HepG2 (cell line): ENCODE measurements around the gene PHKB. TPM values are rescaled to one million over a fixed set of nuclear protein-coding genes. Genes with fewer than 3 reads are reported as not detected.

Experiments
- ATRX ChIP-seq: sonication (generic); formaldehyde crosslinking; IDR thresholded peaks from 2 replicates; pipeline ENCODE4 v1.4.0; 2020; ENCODE audit warnings: missing genetic modification reagents, borderline replicate concordance
- CBX5 ChIP-seq: sonication (generic); formaldehyde crosslinking; IDR thresholded peaks from 2 replicates; pipeline ENCODE4 v1.4.0; 2020; ENCODE audit warnings: missing genetic modification reagents, borderline replicate concordance
- FLYWCH1 ChIP-seq: sonication (generic); formaldehyde crosslinking; IDR thresholded peaks from 2 replicates; pipeline ENCODE4 v1.8.1; 2023; ENCODE audit warnings: mild to moderate bottlenecking, missing genetic modification reagents
- FOXK1 ChIP-seq: sonication (generic); formaldehyde crosslinking; IDR thresholded peaks from 2 replicates; pipeline ENCODE4 v1.4.0; 2020; ENCODE audit warnings: low read depth, missing genetic modification reagents, borderline replicate concordance
- KAT8 ChIP-seq: IDR thresholded peaks from 2 replicates; pipeline ENCODE4 v1.6.1; 2016; ENCODE audit warnings: missing genetic modification reagents, missing compliant biosample characterization
- NFE2L1 ChIP-seq: sonication (generic); formaldehyde crosslinking; IDR thresholded peaks from 2 replicates; pipeline ENCODE4 v1.4.0; 2020; ENCODE audit warnings: missing genetic modification reagents, mild to moderate bottlenecking, borderline replicate concordance
- NR3C1 ChIP-seq: sonication (generic); formaldehyde crosslinking; IDR thresholded peaks from 2 replicates; pipeline ENCODE4 v1.4.0; 2020; ENCODE audit warnings: missing genetic modification reagents
- PITX1 ChIP-seq: sonication (generic); formaldehyde crosslinking; IDR thresholded peaks from 2 replicates; pipeline ENCODE4 v1.5.1; 2020; ENCODE audit warnings: mild to moderate bottlenecking, missing genetic modification reagents
- POLR2AphosphoS2 ChIP-seq: IDR thresholded peaks from 2 replicates; pipeline ENCODE4 v1.6.1; 2011; ENCODE audit warnings: low read depth, low read length, improper control_type of control experiment
- ZBTB46 ChIP-seq: sonication (generic); formaldehyde crosslinking; IDR thresholded peaks from 2 replicates; pipeline ENCODE4 v1.4.0; 2020; ENCODE audit warnings: mild to moderate bottlenecking, missing genetic modification reagents, borderline replicate concordance
- ZBTB7A ChIP-seq: sonication (generic); formaldehyde crosslinking; IDR thresholded peaks from 2 replicates; pipeline ENCODE4 v1.8.0; 2022; ENCODE audit warnings: mild to moderate bottlenecking, missing genetic modification reagents
- ZFP36 ChIP-seq: fragments of 150-350 bp; IDR thresholded peaks from 2 replicates; pipeline ENCODE4 v1.6.1; 2018; ENCODE audit warnings: borderline replicate concordance, low read length, low read depth; ENCODE audit not compliant: partially characterized antibody
- ZNF468 ChIP-seq: sonication (generic); formaldehyde crosslinking; IDR thresholded peaks from 2 replicates; pipeline ENCODE4 v1.8.0; 2022; ENCODE audit warnings: mild to moderate bottlenecking, moderate library complexity, missing genetic modification reagents
- ZNF547 ChIP-seq: sonication (generic); formaldehyde crosslinking; IDR thresholded peaks from 2 replicates; pipeline ENCODE4 v1.5.1; 2020; ENCODE audit warnings: mild to moderate bottlenecking, missing genetic modification reagents
- polyA plus RNA-seq, 8 experiments: library from polyadenylated mRNA; depleted of rRNA in 3 of 8; stranded (reverse) in 7 of 8; unstranded in 1 of 8; fragments of >200 nt; fragmentation: Illumina TruSeq in 4 of 8; extraction: Trizol in 4 of 8; gene quantifications; 2 replicates each; pipeline versions ENCODE4 v1.2.1 to v1.2.3, GENCODE V29; 2011 to 2016; ENCODE audit warnings: low read depth in 4 of 8, missing spikeins in 1 of 8, mixed read lengths in 1 of 8; ENCODE audit not compliant: insufficient read depth in 1 of 8
- total RNA-seq, 5 experiments: library from RNA; depleted of rRNA; stranded (reverse); fragments of >200 nt; fragmentation: Illumina TruSeq; extraction: Trizol; gene quantifications; 2 replicates each; pipeline ENCODE4 v1.2.3, GENCODE V29; 2016; ENCODE audit warnings: low read depth in 1 of 5
- TF ChIP-seq, protein P1 (sequence below): sonication (generic); formaldehyde crosslinking; IDR thresholded peaks from 2 replicates; pipeline ENCODE4 v1.4.0; 2020; ENCODE audit warnings: missing genetic modification reagents, mild to moderate bottlenecking, borderline replicate concordance
- TF ChIP-seq, protein P2 (sequence below): sonication (generic); formaldehyde crosslinking; IDR thresholded peaks from 2 replicates; pipeline ENCODE4 v1.4.0; 2020; ENCODE audit warnings: missing genetic modification reagents, borderline replicate concordance
- TF ChIP-seq, protein P3 (sequence below): sonication (generic); formaldehyde crosslinking; IDR thresholded peaks from 2 replicates; pipeline ENCODE4 v1.4.0; 2020; ENCODE audit warnings: mild to moderate bottlenecking, low read depth, missing genetic modification reagents

The PHKB gene
- total and polyA plus RNA-seq, 2 of the 13 experiments (the other 11 are each of a cell fraction or from before 2014, with no cell fraction given): 66.0 to 80.8 TPM

- TF ChIP-seq, protein P1, sequence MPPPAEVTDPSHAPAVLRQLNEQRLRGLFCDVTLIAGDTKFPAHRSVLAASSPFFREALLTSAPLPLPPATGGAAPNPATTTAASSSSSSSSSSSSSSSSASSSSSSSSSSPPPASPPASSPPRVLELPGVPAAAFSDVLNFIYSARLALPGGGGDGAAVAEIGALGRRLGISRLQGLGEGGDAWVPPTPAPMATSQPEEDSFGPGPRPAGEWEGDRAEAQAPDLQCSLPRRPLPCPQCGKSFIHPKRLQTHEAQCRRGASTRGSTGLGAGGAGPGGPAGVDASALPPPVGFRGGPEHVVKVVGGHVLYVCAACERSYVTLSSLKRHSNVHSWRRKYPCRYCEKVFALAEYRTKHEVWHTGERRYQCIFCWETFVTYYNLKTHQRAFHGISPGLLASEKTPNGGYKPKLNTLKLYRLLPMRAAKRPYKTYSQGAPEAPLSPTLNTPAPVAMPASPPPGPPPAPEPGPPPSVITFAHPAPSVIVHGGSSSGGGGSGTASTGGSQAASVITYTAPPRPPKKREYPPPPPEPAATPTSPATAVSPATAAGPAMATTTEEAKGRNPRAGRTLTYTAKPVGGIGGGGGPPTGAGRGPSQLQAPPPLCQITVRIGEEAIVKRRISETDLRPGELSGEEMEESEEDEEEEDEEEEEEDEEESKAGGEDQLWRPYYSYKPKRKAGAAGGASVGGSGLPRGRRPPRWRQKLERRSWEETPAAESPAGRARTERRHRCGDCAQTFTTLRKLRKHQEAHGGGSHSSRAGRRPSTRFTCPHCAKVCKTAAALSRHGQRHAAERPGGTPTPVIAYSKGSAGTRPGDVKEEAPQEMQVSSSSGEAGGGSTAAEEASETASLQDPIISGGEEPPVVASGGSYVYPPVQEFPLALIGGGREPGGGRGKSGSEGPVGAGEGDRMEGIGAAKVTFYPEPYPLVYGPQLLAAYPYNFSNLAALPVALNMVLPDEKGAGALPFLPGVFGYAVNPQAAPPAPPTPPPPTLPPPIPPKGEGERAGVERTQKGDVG (CRISPR knock-in tag): 0 out of 2 replicates have a peak, but pooled peaks have one; percentile 31
- TF ChIP-seq ATRX (CRISPR knock-in tag) (no peak), ZNF547 (CRISPR knock-in tag) (0 out of 2 replicates have a peak, but pooled peaks have one; percentile 52), ZBTB46 (CRISPR knock-in tag) (no peak), PITX1 (CRISPR knock-in tag) (no peak; the same call in 1 of the 2 replicates), ZBTB7A (0 out of 2 replicates have a peak, but pooled peaks have one; percentile 11), ZFP36 (no peak), KAT8 (CRISPR knock-in tag) (peak; percentile 95), CBX5 (no peak; the same call in 1 of the 2 replicates), NR3C1 (CRISPR knock-in tag) (no peak), FOXK1 (CRISPR knock-in tag) (peak; percentile 41; the same call in 1 of the 2 replicates), NFE2L1 (no peak), FLYWCH1 (CRISPR knock-in tag) (no peak), ZNF468 (0 out of 2 replicates have a peak, but pooled peaks have one; percentile 36), POLR2AphosphoS2 (no peak)
- TF ChIP-seq, protein P2, sequence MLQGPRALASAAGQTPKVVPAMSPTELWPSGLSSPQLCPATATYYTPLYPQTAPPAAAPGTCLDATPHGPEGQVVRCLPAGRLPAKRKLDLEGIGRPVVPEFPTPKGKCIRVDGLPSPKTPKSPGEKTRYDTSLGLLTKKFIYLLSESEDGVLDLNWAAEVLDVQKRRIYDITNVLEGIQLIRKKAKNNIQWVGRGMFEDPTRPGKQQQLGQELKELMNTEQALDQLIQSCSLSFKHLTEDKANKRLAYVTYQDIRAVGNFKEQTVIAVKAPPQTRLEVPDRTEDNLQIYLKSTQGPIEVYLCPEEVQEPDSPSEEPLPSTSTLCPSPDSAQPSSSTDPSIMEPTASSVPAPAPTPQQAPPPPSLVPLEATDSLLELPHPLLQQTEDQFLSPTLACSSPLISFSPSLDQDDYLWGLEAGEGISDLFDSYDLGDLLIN (CRISPR knock-in tag): 0 out of 2 replicates have a peak, but pooled peaks have one; percentile 73
- TF ChIP-seq, protein P3, sequence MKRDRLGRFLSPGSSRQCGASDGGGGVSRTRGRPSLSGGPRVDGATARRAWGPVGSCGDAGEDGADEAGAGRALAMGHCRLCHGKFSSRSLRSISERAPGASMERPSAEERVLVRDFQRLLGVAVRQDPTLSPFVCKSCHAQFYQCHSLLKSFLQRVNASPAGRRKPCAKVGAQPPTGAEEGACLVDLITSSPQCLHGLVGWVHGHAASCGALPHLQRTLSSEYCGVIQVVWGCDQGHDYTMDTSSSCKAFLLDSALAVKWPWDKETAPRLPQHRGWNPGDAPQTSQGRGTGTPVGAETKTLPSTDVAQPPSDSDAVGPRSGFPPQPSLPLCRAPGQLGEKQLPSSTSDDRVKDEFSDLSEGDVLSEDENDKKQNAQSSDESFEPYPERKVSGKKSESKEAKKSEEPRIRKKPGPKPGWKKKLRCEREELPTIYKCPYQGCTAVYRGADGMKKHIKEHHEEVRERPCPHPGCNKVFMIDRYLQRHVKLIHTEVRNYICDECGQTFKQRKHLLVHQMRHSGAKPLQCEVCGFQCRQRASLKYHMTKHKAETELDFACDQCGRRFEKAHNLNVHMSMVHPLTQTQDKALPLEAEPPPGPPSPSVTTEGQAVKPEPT (CRISPR knock-in tag): peak; percentile 67; the same call in 1 of the 2 replicates
Measured at GRCh38 chr16:47460711-47461597, at the start of gene PHKB, which contains the start of gene ITFG1 (continued).
